Measurements from ENCODE around the gene PPP1R13L. TPM values are rescaled to one million over a fixed set of nuclear protein-coding genes. Genes with fewer than 3 reads are reported as not detected.

PPP1R13L gene
- total and polyA plus RNA-seq, 4 donors = 0.59 to 3.5 (median 2.0) TPM

GRCh38 chr19:45350477-45351058 is 54.3 kb downstream of the PPP1R13L start:
- peaks cover 67% of the 10 kb centered on the region for H3K36me3 ChIP-seq (ENCODE audit: control insufficient read depth, insufficient read depth, low read length)
- H3K4me1 ChIP-seq (ENCODE audit: control insufficient read depth, insufficient read depth, low read length) = no peaks in the 10 kb centered on the region
- no peak overlapping the region for H3K4me3 ChIP-seq (ENCODE audit: low read depth, low read length)
- H3K9me3 ChIP-seq (ENCODE audit: control insufficient read depth, insufficient read depth, low read length) = no peaks in the 10 kb centered on the region
- no peak for DNase-seq (ENCODE audit: low read depth in 4 of 6, low spot score in 6 of 6)
- peaks cover 23% of the 10 kb centered on the region for H3K27me3 ChIP-seq (ENCODE audit: control insufficient read depth, insufficient read depth, low read length)
- H3K27ac ChIP-seq (ENCODE audit: low read depth, low read length) = no peak overlapping the region
- 86% methylated on average over 12 of the region's 17 CpGs for WGBS (ENCODE audit: insufficient coverage)

DNA sequence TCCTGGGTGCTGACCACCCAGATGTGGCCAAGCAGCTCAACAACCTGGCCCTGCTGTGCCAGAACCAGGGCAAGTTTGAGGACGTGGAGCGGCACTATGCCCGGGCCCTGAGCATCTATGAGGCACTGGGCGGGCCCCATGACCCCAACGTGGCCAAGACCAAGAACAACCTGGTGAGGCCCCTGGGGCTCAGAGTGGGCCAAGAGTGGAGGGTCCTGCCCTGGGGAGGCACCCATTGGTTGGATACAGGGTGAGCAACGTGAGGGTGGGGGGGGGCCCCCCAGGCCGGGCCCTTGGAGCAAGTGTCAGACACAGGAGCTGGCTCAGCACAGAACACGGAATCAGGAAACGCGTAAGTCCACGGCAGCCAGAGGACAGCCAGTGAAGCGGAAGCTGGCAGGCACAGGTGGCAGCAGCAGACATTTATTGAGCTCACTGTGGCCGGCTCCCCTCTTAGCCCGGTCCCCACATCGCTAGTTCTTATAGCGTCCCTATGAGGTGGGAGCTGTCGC is 55.4 kb downstream of the PPP1R13L start:
- H3K27me3 ChIP-seq (ENCODE audit: control insufficient read depth, insufficient read depth, low read length) = peaks cover 30% of the 10 kb centered on the region
- peaks cover 56% of the 10 kb centered on the region for H3K36me3 ChIP-seq (ENCODE audit: control insufficient read depth, insufficient read depth, low read length)
- no peak for DNase-seq (ENCODE audit: low read depth in 4 of 6, low spot score in 6 of 6)
- no peaks in the 10 kb centered on the region for H3K4me1 ChIP-seq (ENCODE audit: control insufficient read depth, insufficient read depth, low read length)
- H3K27ac ChIP-seq (ENCODE audit: low read depth, low read length) = no peak overlapping the region
- 89% methylated on average over 15 of the region's 17 CpGs for WGBS (ENCODE audit: insufficient coverage)
- H3K9me3 ChIP-seq (ENCODE audit: control insufficient read depth, insufficient read depth, low read length) = no peaks in the 10 kb centered on the region
- no peak overlapping the region for H3K4me3 ChIP-seq (ENCODE audit: low read depth, low read length)

GRCh38 chr19:45349126-45349415 is 55.8 kb downstream of the PPP1R13L start:
- Histone ChIP-seq H3K27ac (ENCODE audit: low read depth, low read length) (no peak overlapping the region), H3K36me3 (ENCODE audit: control insufficient read depth, insufficient read depth, low read length) (peaks cover 52% of the 10 kb centered on the region), H3K27me3 (ENCODE audit: control insufficient read depth, insufficient read depth, low read length) (peaks cover 30% of the 10 kb centered on the region), H3K9me3 (ENCODE audit: control insufficient read depth, insufficient read depth, low read length) (no peaks in the 10 kb centered on the region), H3K4me1 (ENCODE audit: control insufficient read depth, insufficient read depth, low read length) (no peaks in the 10 kb centered on the region), H3K4me3 (ENCODE audit: low read depth, low read length) (no peak overlapping the region)
- WGBS (ENCODE audit: insufficient coverage) = 73% methylated on average over 3 of the region's 3 CpGs
- no peak for DNase-seq (ENCODE audit: low read depth in 4 of 6, low spot score in 6 of 6)

- peaks cover 30% of the 10 kb centered on the region for H3K27me3 ChIP-seq (ENCODE audit: control insufficient read depth, insufficient read depth, low read length)
- no peak for DNase-seq (ENCODE audit: low read depth in 4 of 6, low spot score in 6 of 6)
- no peaks in the 10 kb centered on the region for H3K4me1 ChIP-seq (ENCODE audit: control insufficient read depth, insufficient read depth, low read length)
- no peak overlapping the region for H3K4me3 ChIP-seq (ENCODE audit: low read depth, low read length)
- no peak overlapping the region for H3K27ac ChIP-seq (ENCODE audit: low read depth, low read length)
- H3K9me3 ChIP-seq (ENCODE audit: control insufficient read depth, insufficient read depth, low read length) = no peaks in the 10 kb centered on the region
- WGBS (ENCODE audit: insufficient coverage) = 81% methylated on average over 23 of the region's 23 CpGs
- H3K36me3 ChIP-seq (ENCODE audit: control insufficient read depth, insufficient read depth, low read length) = peaks cover 47% of the 10 kb centered on the region
Observed at GRCh38 chr19:45348367-45349125, 56.3 kb downstream of the PPP1R13L start.

GRCh38 chr19:45347570-45348366 is 57.1 kb downstream of the PPP1R13L start:
- 78% methylated on average over 25 of the region's 25 CpGs for WGBS (ENCODE audit: insufficient coverage)
- Histone ChIP-seq H3K4me3 (ENCODE audit: low read depth, low read length) (no peak overlapping the region), H3K9me3 (ENCODE audit: control insufficient read depth, insufficient read depth, low read length) (no peaks in the 10 kb centered on the region), H3K4me1 (ENCODE audit: control insufficient read depth, insufficient read depth, low read length) (no peaks in the 10 kb centered on the region), H3K36me3 (ENCODE audit: control insufficient read depth, insufficient read depth, low read length) (peaks cover 39% of the 10 kb centered on the region), H3K27me3 (ENCODE audit: control insufficient read depth, insufficient read depth, low read length) (peaks cover 30% of the 10 kb centered on the region), H3K27ac (ENCODE audit: low read depth, low read length) (no peak overlapping the region)
- DNase-seq (ENCODE audit: low read depth in 4 of 6, low spot score in 6 of 6) = no peak

DNA sequence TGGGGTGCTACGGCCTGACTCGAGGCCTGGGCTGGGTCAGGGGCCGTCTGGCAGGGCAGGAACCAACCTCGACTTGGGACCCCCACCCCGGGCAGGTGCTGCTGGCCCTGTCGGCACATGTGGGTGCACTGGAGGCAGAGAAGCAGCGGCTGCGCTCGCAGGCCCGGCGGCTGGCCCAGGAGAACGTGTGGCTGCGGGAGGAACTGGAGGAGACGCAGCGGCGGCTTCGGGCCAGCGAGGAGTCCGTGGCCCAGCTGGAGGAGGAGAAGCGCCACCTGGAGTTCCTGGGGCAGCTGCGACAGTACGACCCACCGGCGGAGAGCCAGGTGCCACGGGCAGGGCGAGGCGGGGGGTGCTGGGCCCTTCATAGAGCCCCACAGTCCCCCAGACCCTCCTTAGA is 58.4 kb downstream of the PPP1R13L start:
- no peak overlapping the region for H3K4me3 ChIP-seq (ENCODE audit: low read depth, low read length)
- H3K27ac ChIP-seq (ENCODE audit: low read depth, low read length) = no peak overlapping the region
- no peaks in the 10 kb centered on the region for H3K9me3 ChIP-seq (ENCODE audit: control insufficient read depth, insufficient read depth, low read length)
- no peak for DNase-seq (ENCODE audit: low read depth in 4 of 6, low spot score in 6 of 6)
- WGBS (ENCODE audit: insufficient coverage) = 41% methylated on average over 27 of the region's 27 CpGs
- peaks cover 26% of the 10 kb centered on the region for H3K36me3 ChIP-seq (ENCODE audit: control insufficient read depth, insufficient read depth, low read length)
- H3K4me1 ChIP-seq (ENCODE audit: control insufficient read depth, insufficient read depth, low read length) = no peaks in the 10 kb centered on the region
- H3K27me3 ChIP-seq (ENCODE audit: control insufficient read depth, insufficient read depth, low read length) = peaks cover 36% of the 10 kb centered on the region

DNA sequence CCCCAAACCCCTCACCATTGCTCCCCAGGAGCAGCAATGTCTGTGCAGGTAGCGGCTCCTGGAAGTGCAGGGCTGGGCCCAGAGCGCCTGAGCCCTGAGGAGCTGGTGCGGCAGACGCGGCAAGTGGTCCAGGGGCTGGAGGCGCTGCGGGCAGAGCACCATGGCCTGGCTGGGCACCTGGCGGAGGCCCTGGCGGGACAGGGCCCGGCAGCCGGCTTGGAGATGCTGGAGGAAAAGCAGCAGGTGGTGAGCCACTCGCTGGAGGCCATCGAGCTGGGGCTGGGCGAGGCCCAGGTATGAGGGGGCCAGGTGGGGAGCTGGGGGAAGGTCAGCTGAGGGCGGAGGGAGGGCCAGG is 59.4 kb downstream of the PPP1R13L start:
- Histone ChIP-seq H3K27ac (ENCODE audit: low read depth, low read length) (no peak overlapping the region), H3K4me1 (ENCODE audit: control insufficient read depth, insufficient read depth, low read length) (peaks cover 3% of the 10 kb centered on the region), H3K9me3 (ENCODE audit: control insufficient read depth, insufficient read depth, low read length) (no peaks in the 10 kb centered on the region), H3K36me3 (ENCODE audit: control insufficient read depth, insufficient read depth, low read length) (peaks cover 16% of the 10 kb centered on the region), H3K27me3 (ENCODE audit: control insufficient read depth, insufficient read depth, low read length) (peaks cover 44% of the 10 kb centered on the region), H3K4me3 (ENCODE audit: low read depth, low read length) (no peak overlapping the region)
- no peak for DNase-seq (ENCODE audit: low read depth in 4 of 6, low spot score in 6 of 6)
- WGBS (ENCODE audit: insufficient coverage) = 84% methylated on average over 15 of the region's 15 CpGs

- no peak for DNase-seq (ENCODE audit: low read depth in 4 of 6, low spot score in 6 of 6)
- no peak overlapping the region for H3K27ac ChIP-seq (ENCODE audit: low read depth, low read length)
- no peak overlapping the region for H3K4me3 ChIP-seq (ENCODE audit: low read depth, low read length)
- peaks cover 50% of the 10 kb centered on the region for H3K27me3 ChIP-seq (ENCODE audit: control insufficient read depth, insufficient read depth, low read length)
- 64% methylated on average over 13 of the region's 15 CpGs for WGBS (ENCODE audit: insufficient coverage)
- no peaks in the 10 kb centered on the region for H3K9me3 ChIP-seq (ENCODE audit: control insufficient read depth, insufficient read depth, low read length)
- peaks cover 3% of the 10 kb centered on the region for H3K4me1 ChIP-seq (ENCODE audit: control insufficient read depth, insufficient read depth, low read length)
- peaks cover 11% of the 10 kb centered on the region for H3K36me3 ChIP-seq (ENCODE audit: control insufficient read depth, insufficient read depth, low read length)
Observed at GRCh38 chr19:45344621-45345505, 60.0 kb downstream of the PPP1R13L start.

DNA sequence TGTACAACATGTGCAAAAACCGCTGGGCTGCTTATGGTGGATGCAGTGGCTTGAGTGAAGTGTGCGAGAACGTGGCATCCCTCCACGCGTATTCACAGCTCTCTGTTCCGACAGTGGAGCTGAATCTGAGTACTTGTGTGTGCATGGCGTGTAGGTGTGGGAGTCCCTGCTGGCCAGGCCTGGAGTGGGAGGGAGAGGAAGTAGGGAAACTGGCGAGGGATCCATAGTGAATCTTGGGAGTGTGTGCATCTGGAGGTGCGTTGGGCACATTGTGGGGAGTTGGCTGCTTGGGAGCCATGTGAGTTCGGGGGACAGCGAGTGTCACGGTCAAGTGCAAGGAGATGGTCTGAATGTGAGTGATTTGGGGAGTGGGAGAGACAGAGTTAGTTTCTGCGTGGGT is 62.0 kb downstream of the PPP1R13L start:
- Histone ChIP-seq H3K36me3 (ENCODE audit: control insufficient read depth, insufficient read depth, low read length) (peaks cover 2% of the 10 kb centered on the region), H3K4me1 (ENCODE audit: control insufficient read depth, insufficient read depth, low read length) (peaks cover 7% of the 10 kb centered on the region), H3K4me3 (ENCODE audit: low read depth, low read length) (no peak overlapping the region), H3K27me3 (ENCODE audit: control insufficient read depth, insufficient read depth, low read length) (peaks cover 56% of the 10 kb centered on the region), H3K27ac (ENCODE audit: low read depth, low read length) (no peak overlapping the region), H3K9me3 (ENCODE audit: control insufficient read depth, insufficient read depth, low read length) (no peaks in the 10 kb centered on the region)
- no peak for DNase-seq (ENCODE audit: low read depth in 4 of 6, low spot score in 6 of 6)
- WGBS (ENCODE audit: insufficient coverage) = 70% methylated on average over 12 of the region's 13 CpGs
